ENCODE measurements around the gene PRTFDC1. TPM values are rescaled to one million over a fixed set of nuclear protein-coding genes. Genes with fewer than 3 reads are reported as not detected.

Gene PRTFDC1
- total RNA-seq, 3 donors from 2014 or later (not counting 1 experiment from before 2014, with no cell fraction given) = 1.2 to 1.9 (median 1.4) TPM

DNA sequence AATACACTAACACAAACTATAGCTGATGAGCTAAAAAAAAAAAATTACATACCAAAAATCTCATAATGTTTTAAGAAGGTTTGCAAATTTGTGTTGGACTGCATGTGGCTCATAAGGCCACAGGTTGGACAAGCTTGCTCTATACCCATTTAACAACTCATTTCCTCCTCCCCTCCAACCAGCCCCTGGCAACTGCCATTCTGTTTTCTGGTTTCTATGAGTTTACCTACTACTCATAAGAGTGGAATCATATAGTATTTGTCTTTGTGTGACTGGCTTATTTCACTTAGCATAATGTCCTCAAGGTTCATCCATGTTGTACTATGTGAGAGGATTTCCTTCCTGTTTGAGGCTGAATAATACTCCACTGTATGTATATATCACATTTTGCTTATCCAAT is 128.3 kb downstream of the PRTFDC1 start:
- Mint-ChIP-seq H3K4me3 (no peak overlapping the region), H3K27ac (no peak overlapping the region), H3K9me3 (no peaks in the 10 kb centered on the region), H3K4me1 (peaks cover 7 to 10% of the 10 kb centered on the region in 2 donors), H3K27me3 (ENCODE audit: low read depth in 2 of 2) (no peaks in the 10 kb centered on the region), H3K36me3 (no peaks in the 10 kb centered on the region)
- no peak for DNase-seq
- H3K27ac ChIP-seq (ENCODE audit: low read length) = no peak overlapping the region
- H3K27me3 ChIP-seq (ENCODE audit: control insufficient read depth, insufficient read depth, low read length) = no peaks in the 10 kb centered on the region
- no peak overlapping the region for H3K4me3 ChIP-seq (ENCODE audit: low read length)
- intact Hi-C loops (cut with micrococcal nuclease) = no loop called here
- no peaks in the 10 kb centered on the region for H3K4me1 ChIP-seq (ENCODE audit: control insufficient read depth, insufficient read depth, low read length)
- no peaks in the 10 kb centered on the region for H3K9me3 ChIP-seq (ENCODE audit: control insufficient read depth, insufficient read depth, low read length)
- no peak for ATAC-seq
- no peaks in the 10 kb centered on the region for H3K36me3 ChIP-seq (ENCODE audit: control insufficient read depth, insufficient read depth, low read length)
- TF ChIP-seq, protein P1, sequence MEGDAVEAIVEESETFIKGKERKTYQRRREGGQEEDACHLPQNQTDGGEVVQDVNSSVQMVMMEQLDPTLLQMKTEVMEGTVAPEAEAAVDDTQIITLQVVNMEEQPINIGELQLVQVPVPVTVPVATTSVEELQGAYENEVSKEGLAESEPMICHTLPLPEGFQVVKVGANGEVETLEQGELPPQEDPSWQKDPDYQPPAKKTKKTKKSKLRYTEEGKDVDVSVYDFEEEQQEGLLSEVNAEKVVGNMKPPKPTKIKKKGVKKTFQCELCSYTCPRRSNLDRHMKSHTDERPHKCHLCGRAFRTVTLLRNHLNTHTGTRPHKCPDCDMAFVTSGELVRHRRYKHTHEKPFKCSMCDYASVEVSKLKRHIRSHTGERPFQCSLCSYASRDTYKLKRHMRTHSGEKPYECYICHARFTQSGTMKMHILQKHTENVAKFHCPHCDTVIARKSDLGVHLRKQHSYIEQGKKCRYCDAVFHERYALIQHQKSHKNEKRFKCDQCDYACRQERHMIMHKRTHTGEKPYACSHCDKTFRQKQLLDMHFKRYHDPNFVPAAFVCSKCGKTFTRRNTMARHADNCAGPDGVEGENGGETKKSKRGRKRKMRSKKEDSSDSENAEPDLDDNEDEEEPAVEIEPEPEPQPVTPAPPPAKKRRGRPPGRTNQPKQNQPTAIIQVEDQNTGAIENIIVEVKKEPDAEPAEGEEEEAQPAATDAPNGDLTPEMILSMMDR (IDR thresholded peaks at IDR 0.05) = no peak

DNA sequence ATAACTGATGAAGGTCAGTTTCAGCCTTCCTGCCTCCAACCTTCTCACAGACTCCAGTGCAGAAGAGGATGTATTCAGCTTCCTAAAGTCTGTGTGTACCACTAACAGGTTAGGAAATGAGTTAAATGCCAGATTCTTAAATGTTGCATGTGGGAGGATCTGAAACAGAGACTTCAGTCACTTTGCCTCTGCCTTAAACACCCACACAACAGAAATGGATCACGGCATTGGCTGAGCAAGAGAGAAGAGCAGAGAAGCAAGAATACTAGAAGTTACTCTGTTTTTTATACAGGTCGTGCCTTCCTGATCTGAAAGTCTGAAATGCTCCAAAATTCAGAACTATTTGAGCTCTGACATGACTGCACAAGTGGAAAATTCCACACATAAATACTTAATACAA is 129.8 kb downstream of the PRTFDC1 start:
- no peaks in the 10 kb centered on the region for H3K27me3 ChIP-seq (ENCODE audit: control insufficient read depth, insufficient read depth, low read length)
- no peaks in the 10 kb centered on the region for H3K4me1 ChIP-seq (ENCODE audit: control insufficient read depth, insufficient read depth, low read length)
- peaks cover 7 to 10% of the 10 kb centered on the region in 2 donors for H3K4me1 Mint-ChIP-seq
- no peaks in the 10 kb centered on the region for H3K9me3 ChIP-seq (ENCODE audit: control insufficient read depth, insufficient read depth, low read length)
- H3K4me3 Mint-ChIP-seq = no peak overlapping the region
- intact Hi-C loops (cut with micrococcal nuclease) = no loop called here
- H3K27ac ChIP-seq (ENCODE audit: low read length) = no peak overlapping the region
- no peaks in the 10 kb centered on the region for H3K9me3 Mint-ChIP-seq
- no peaks in the 10 kb centered on the region for H3K36me3 ChIP-seq (ENCODE audit: control insufficient read depth, insufficient read depth, low read length)
- no peak overlapping the region for H3K27ac Mint-ChIP-seq
- no peak for DNase-seq
- WGBS (ENCODE audit: insufficient coverage) = 93% methylated on average over 2 of the region's 2 CpGs
- no peak overlapping the region for H3K4me3 ChIP-seq (ENCODE audit: low read length)
- H3K36me3 Mint-ChIP-seq = no peaks in the 10 kb centered on the region
- TF ChIP-seq, protein P1 (IDR thresholded peaks at IDR 0.05) = no peak
- no peaks in the 10 kb centered on the region for H3K27me3 Mint-ChIP-seq (ENCODE audit: low read depth in 2 of 2)
- no peak for ATAC-seq

DNA sequence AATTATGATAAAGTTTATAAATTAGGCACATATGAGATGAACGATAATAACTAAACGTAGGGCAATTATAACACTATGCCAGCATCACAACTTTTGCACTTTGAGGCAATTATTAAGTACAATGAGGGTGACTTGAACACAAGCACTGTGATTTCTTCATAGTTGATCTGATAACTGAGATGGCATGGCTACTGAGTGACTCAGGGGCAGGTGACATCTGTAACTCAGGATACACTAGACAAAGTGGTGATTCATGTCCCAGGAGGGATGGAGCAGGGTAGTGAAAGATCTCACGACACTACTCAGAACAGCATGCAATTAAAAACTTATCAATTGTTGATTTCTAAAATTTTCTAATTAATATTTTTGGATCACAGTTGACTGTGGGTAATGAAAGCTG is 130.4 kb downstream of the PRTFDC1 start:
- no peak for DNase-seq

More for the DNA sequence above, 130.4 kb downstream of the PRTFDC1 start:
- no peak for ATAC-seq
- H3K27me3 ChIP-seq (ENCODE audit: control insufficient read depth, insufficient read depth, low read length) = no peaks in the 10 kb centered on the region
- no peak overlapping the region for H3K4me3 ChIP-seq (ENCODE audit: low read length)
- H3K36me3 ChIP-seq (ENCODE audit: control insufficient read depth, insufficient read depth, low read length) = no peaks in the 10 kb centered on the region
- intact Hi-C loops (cut with micrococcal nuclease) = no loop called here
- Mint-ChIP-seq H3K27ac (no peak overlapping the region), H3K36me3 (no peaks in the 10 kb centered on the region), H3K9me3 (no peaks in the 10 kb centered on the region), H3K4me3 (no peak overlapping the region), H3K4me1 (peaks cover 7 to 10% of the 10 kb centered on the region in 2 donors), H3K27me3 (ENCODE audit: low read depth in 2 of 2) (no peaks in the 10 kb centered on the region)
- WGBS (ENCODE audit: insufficient coverage) = 90% methylated on average over 2 of the region's 3 CpGs
- no peak overlapping the region for H3K27ac ChIP-seq (ENCODE audit: low read length)
- no peaks in the 10 kb centered on the region for H3K4me1 ChIP-seq (ENCODE audit: control insufficient read depth, insufficient read depth, low read length)
- TF ChIP-seq, protein P1 (IDR thresholded peaks at IDR 0.05) = no peak
- no peaks in the 10 kb centered on the region for H3K9me3 ChIP-seq (ENCODE audit: control insufficient read depth, insufficient read depth, low read length)

Measured in natural killer cell (primary cell).